A673 (cell line): ENCODE data around the gene ATG4C. TPM values are rescaled to one million over a fixed set of nuclear protein-coding genes. Genes with fewer than 3 reads are reported as not detected.
A peak's percentile ranks its signal among the peaks of the same experiment; 100 is the strongest.

Experiments used
- BruUV-seq: library from RNA; stranded (reverse); fragments of 400-500 nt; replicated peaks from 2 replicates; lab custom pipeline; 2021; lab: Mats Ljungman, UMichigan
- CTCF ChIA-PET: fragments of 300-600 bp; sonication (Branson Sonifier 250); formaldehyde crosslinking; loops from one replicate; lab custom pipeline; 2022; ENCODE audit warnings: antibody characterized with exemption; lab: Charles Lee
- POLR2A ChIA-PET: fragments of 300-600 bp; sonication (Branson Sonifier 250); formaldehyde crosslinking; loops from one replicate; lab custom pipeline; 2022; ENCODE audit warnings: antibody characterized with exemption; ENCODE audit not compliant: low non-redundant PET; lab: Charles Lee
- DNase-seq: peaks from one replicate; pipeline ENCODE4 v3.0.0-alpha.2; 2015; ENCODE audit warnings: low spot score
- H3K27ac ChIP-seq: fragments of 200-600 bp; sonication (generic); 2 replicates; pipeline ENCODE4 v1.5.1; 2016; ENCODE audit warnings: mixed run types, low read depth, mild to moderate bottlenecking, mixed read lengths, antibody characterized with exemption, low read length; ENCODE audit not compliant: poor library complexity, severe bottlenecking
- H3K27me3 ChIP-seq: fragments of 200-600 bp; sonication (generic); replicated peaks from 2 replicates; pipeline ENCODE4 v1.6.1; 2017; ENCODE audit warnings: mixed run types, low read depth, mild to moderate bottlenecking, mixed read lengths, antibody characterized with exemption, low read length; ENCODE audit not compliant: insufficient read depth, poor library complexity
- H3K36me3 ChIP-seq: fragments of 200-600 bp; sonication (generic); 2 replicates; pipeline ENCODE4 v1.6.1; 2016; ENCODE audit warnings: mixed run types, mild to moderate bottlenecking, mixed read lengths, antibody characterized with exemption, low read length; ENCODE audit not compliant: insufficient read depth, poor library complexity, severe bottlenecking
- H3K4me1 ChIP-seq: fragments of 200-600 bp; sonication (generic); 2 replicates; pipeline ENCODE4 v1.6.1; 2017; ENCODE audit warnings: mixed run types, mild to moderate bottlenecking, mixed read lengths, antibody characterized with exemption, low read length; ENCODE audit not compliant: insufficient read depth, poor library complexity, severe bottlenecking
- H3K4me3 ChIP-seq: fragments of 200-600 bp; sonication (generic); 2 replicates; pipeline ENCODE4 v1.5.1; 2016; ENCODE audit warnings: low read depth, mixed run types, mild to moderate bottlenecking, mixed read lengths, low read length; ENCODE audit not compliant: poor library complexity, severe bottlenecking
- H3K9me3 ChIP-seq: fragments of 200-600 bp; sonication (generic); 2 replicates; pipeline ENCODE4 v1.6.1; 2016; ENCODE audit warnings: mixed run types, low read depth, mild to moderate bottlenecking, mixed read lengths, antibody characterized with exemption, low read length; ENCODE audit not compliant: poor library complexity, severe bottlenecking
- CTCF ChIP-seq: fragments of 300-800, 200-600 bp; sonication (generic); conservative IDR thresholded peaks from 2 replicates; pipeline ENCODE4 v1.5.1; 2017; ENCODE audit warnings: low read depth, mild to moderate bottlenecking, antibody characterized with exemption, low read length, moderate library complexity, mixed read lengths
- EZH2 ChIP-seq: fragments of 200-600 bp; sonication (generic); IDR thresholded peaks from 2 replicates; pipeline ENCODE4 v1.6.1; 2017; ENCODE audit warnings: borderline replicate concordance, low read depth, mild to moderate bottlenecking, mixed read lengths, antibody characterized with exemption, low read length; ENCODE audit not compliant: poor library complexity, severe bottlenecking
- intact Hi-C: fragments of 100-400 bp; cut with micrococcal nuclease; formaldehyde crosslinking; loops from one replicate; pipeline ENCODE4 v1.10.0; 2022; ENCODE audit not compliant: unreplicated experiment
- total RNA-seq: library from RNA; stranded (reverse); gene quantifications from 2 replicates; pipeline ENCODE4 v1.2.3, GENCODE V29; 2021

ATG4C gene
- total RNA-seq, 1 experiment from 2014 or later: 14.4 TPM

DNA sequence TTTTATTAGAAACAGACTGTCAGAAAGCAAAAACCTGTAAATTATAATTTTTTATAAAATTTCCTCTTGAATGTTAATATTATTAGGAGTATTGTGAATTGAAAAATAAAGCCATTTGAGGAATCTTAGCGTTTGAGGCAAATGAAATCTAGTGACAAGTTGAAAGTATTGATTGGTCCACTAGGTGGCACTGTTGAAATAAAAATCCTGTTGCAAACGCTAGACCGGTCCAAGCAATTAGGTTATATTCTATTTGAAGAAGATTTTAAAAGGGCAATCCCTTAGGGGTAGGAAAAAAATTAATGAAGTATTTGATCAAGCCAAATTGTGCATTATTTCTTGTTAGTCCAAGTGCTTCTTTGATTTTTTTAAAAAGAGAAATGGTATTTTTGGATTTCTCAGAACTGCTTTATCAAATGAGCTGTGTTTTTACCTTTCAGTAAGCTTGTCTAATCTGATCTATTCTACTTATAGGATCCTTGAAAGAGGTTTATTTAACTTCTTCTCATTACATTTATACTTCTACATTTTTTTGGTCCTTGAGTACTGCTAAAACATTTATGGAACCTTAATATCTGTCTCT is 57.7 kb downstream of the ATG4C start:
- Histone ChIP-seq H3K9me3 (no peaks in the 10 kb centered on the region), H3K36me3 (no peaks in the 10 kb centered on the region), H3K4me3 (no peak overlapping the region), H3K4me1 (peaks cover 13% of the 10 kb centered on the region), H3K27me3 (no peaks in the 10 kb centered on the region), H3K27ac (no peak overlapping the region)
- intact Hi-C loops: loop anchor here (2.0 to 10.0 kb wide), 7 partner anchors 83 to 1403 kb away; partner anchors contain the start of gene FOXD3
- DNase-seq: peak; percentile 84
- BruUV-seq: no TSS peak
- CTCF ChIA-PET: interaction anchor here (0.5 to 1.9 kb wide), 9 partner anchors 80 to 696 kb away, joined by 3 to 21 read pairs (median 3); no protein-coding TSS in a partner anchor
- TF ChIP-seq EZH2 (no peak), CTCF (peak; percentile 77)
- POLR2A ChIA-PET: interaction anchor here (0.6 to 0.7 kb wide), 2 partner anchors 136 to 486 kb away, joined by 4 to 10 read pairs; no protein-coding TSS in a partner anchor

DNA sequence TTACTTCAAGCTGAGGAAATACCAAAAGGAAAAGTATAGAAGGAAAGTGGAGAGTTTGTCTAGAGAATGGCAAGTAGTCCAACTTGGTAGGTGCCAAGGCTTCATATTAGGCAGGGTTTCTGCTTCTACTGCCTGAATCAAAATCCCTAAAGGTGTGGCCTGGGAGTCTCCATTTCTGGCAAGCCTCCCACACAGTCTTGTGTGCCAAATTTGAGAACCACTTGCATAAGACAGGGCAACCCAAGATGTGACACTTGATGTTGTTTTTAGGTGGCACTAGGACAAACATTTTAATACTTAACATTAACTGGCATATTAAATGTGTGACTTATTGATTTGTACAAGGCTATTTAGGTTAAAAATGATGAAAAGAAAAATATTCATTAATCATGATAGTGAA is 60.1 kb downstream of the ATG4C start:
- no TSS peak for BruUV-seq
- DNase-seq: peak; percentile 33
- intact Hi-C loops: loop anchor here (5.0 to 10.0 kb wide), 6 partner anchors 141 to 1401 kb away; partner anchors contain the start of gene FOXD3
- no peak overlapping the region for H3K27ac ChIP-seq
- H3K4me1 ChIP-seq: peaks cover 13% of the 10 kb centered on the region
- no peaks in the 10 kb centered on the region for H3K27me3 ChIP-seq
- H3K9me3 ChIP-seq: no peaks in the 10 kb centered on the region
- no peak overlapping the region for H3K4me3 ChIP-seq
- ChIA-PET CTCF (no interaction called here), POLR2A (no interaction called here)
- no peak for TF ChIP-seq EZH2
- no peaks in the 10 kb centered on the region for H3K36me3 ChIP-seq

DNA sequence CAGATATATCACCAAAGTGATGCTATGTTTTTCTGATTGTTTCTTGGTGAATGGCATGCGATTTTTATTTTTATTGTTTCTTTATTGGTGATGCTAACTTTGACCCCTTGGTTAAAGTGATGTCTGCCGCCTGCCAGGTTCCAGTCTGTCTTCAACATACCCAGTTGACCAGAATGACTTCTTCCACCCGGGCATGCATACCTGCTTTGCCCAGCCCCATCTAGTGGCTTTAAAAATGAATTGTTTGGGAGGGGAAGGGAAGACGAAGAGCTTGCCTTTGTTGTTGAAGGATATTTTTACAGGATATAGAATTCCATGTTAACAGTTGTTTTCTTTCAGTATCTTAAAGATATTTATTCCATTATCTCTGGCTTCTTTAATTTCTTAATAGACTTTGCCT is 65.1 kb downstream of the ATG4C start:
- no peaks in the 10 kb centered on the region for H3K4me1 ChIP-seq
- H3K27me3 ChIP-seq: no peaks in the 10 kb centered on the region
- CTCF ChIA-PET: no interaction called here
- no TSS peak for BruUV-seq
- H3K36me3 ChIP-seq: no peaks in the 10 kb centered on the region
- peak; percentile 31 for DNase-seq
- peak; percentile 43 for TF ChIP-seq CTCF
- no peak for TF ChIP-seq EZH2
- no peak overlapping the region for H3K27ac ChIP-seq
- no peaks in the 10 kb centered on the region for H3K9me3 ChIP-seq
- H3K4me3 ChIP-seq: no peak overlapping the region
- intact Hi-C loops: loop anchor here (10.0 kb wide), 3 partner anchors 136 to 1396 kb away; no protein-coding TSS in a partner anchor
- POLR2A ChIA-PET: no interaction called here
